Choroid plexus epithelial cell (primary cell): ENCODE data around the gene MZT2B.
"Not testable (repeated sequence)": the region's sequence is repeated elsewhere in the genome, so short reads cannot be mapped to it uniquely, and the experiment has no call there.

Experiments
- DNase-seq: peaks from one replicate; pipeline ENCODE4 v3.0.0-alpha.2; 2010; ENCODE audit warnings: low read depth
- H3K4me3 ChIP-seq: 2 replicates; pipeline ENCODE4 v1.5.1; 2011; ENCODE audit warnings: low read depth, mild to moderate bottlenecking, control low read depth, low read length, moderate library complexity
- TF ChIP-seq, protein P1 (sequence below): conservative IDR thresholded peaks from 2 replicates; pipeline ENCODE4 v1.5.1; 2011; ENCODE audit warnings: low read depth, mild to moderate bottlenecking, control low read depth, inconsistent platforms, low read length, moderate library complexity

Gene MZT2B

DNA sequence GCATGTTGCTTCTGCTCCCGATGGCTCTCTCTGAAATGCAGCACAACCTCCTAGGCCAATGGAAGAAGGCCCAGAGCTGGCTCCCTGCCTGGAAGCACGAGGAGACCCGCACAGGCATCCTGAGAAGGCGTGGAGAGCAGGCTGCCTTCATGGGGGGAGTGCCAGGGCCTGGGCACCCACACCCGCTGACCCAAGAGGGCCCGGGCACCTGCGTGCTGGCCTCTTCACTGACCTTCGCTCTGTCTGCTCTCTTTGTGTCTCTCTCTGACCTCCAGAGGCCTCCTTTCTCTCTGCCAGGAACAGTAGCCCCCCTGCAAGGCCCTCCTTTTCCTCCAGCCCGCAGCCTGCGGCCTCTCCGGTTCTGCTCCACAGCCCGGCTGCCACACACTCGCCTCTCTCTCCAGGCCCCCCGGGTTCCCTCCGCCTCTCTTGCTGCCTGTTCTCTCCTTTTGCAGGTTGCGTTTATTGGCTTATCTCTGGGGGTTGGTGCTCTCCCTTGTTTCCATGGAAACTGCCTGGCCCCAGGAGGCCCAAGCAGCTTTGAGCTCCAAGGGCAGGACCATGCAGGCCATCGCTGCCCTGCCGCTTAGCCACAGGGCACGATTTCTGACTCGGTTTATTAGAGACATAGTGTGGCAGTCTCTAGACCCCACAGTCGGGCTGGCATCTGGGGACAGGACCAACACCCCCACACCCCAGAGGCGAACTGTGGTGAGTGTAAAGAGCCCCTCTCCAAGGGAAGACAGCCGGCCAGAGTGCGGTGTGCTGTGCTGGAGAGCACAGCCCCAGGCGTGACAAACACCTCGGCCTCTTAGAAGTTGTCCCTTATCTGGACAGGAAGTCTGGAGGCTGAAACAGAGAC, 1.7 kb downstream of the MZT2B start:
- H3K4me3 ChIP-seq = peak overlapping the region; percentile 59
- TF ChIP-seq, protein P1, sequence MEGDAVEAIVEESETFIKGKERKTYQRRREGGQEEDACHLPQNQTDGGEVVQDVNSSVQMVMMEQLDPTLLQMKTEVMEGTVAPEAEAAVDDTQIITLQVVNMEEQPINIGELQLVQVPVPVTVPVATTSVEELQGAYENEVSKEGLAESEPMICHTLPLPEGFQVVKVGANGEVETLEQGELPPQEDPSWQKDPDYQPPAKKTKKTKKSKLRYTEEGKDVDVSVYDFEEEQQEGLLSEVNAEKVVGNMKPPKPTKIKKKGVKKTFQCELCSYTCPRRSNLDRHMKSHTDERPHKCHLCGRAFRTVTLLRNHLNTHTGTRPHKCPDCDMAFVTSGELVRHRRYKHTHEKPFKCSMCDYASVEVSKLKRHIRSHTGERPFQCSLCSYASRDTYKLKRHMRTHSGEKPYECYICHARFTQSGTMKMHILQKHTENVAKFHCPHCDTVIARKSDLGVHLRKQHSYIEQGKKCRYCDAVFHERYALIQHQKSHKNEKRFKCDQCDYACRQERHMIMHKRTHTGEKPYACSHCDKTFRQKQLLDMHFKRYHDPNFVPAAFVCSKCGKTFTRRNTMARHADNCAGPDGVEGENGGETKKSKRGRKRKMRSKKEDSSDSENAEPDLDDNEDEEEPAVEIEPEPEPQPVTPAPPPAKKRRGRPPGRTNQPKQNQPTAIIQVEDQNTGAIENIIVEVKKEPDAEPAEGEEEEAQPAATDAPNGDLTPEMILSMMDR = no peak
- DNase-seq = peak; percentile 59

DNA sequence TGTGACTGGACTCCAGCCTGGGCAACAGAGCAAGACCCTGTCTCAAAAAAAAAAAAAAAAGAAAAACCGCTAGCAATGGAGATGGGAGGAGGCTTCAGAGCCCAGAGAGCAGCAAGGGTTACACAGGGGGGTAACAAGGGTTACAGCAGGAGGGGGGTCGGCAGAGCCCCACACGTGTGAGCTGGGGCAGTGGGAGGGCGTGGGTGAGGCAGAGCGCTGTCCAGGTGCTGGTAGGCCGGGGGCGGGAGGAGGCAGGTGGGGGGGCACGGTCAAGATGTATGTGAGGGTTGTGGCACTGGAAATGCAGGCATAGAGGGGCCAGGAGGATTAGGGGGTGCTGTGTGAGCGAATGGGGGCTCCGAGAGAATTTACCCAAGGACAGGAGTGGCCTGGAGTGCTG, 3.4 kb downstream of the MZT2B start:
- H3K4me3 ChIP-seq = no peak overlapping the region
- TF ChIP-seq, protein P1 = no peak
- DNase-seq = no peak

DNA sequence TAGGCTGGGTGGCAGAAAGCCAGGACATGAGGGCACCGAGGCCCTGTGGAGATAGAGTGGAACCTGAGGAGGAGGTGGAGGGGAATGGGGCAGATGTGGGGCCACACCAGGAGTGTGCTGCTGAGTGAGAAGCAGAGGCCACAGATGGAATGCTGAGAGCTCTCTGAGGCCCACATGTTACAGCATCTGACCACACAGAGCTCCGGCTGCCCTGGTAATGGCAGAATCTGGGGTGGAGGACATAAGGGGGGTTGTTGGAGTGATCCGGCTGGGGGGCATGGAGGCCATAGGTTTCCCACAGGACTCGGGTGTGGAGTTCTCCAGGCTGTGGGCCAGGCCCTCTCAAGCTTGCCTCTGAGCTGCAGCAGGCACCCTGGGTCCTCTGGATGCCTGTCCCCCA, 3.8 kb downstream of the MZT2B start:
- H3K4me3 ChIP-seq = no peak overlapping the region
- DNase-seq = peak; percentile 27
- TF ChIP-seq, protein P1 = no peak

DNA sequence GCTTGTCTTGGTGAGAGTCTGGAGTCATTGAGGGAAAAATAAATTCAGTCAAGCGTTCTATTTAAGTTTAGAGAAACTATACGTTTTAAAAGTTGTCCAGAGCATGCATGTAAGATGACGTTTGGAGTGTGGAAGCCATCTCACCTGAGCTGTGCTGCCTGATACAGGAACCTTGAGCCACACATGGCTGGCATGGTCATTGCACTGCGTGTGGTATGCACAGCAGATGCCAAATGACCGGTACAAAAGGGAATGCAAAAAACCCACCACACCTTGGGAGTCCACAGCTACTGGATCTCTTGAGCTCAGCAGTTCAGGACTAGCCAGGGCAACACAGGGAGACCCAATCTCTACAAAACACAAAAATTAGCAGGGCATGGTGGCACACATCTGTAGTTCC, 4.3 kb downstream of the MZT2B start:
- DNase-seq = no peak

DNA sequence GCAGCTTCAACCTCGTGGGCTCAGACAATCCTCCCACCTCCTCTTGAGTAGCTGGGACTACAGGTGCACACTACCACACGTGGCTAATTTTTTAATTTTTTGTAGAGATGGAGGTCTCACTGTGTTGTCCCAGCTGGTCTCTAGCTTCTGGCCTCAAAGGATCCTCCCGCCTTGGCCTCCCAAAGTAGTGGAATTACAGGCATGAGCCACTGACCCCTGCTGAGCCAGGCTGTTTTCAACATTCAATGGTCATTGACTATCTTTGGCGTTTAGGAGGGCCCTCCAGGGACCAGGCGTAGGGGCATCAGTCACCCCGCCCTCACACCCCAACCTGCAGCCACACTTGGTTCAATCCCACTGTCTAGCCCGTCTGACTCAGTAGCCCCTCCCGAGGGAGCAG, 5.2 kb downstream of the MZT2B start:
- DNase-seq = no peak
- TF ChIP-seq, protein P1 = no peak
- no peak overlapping the region for H3K4me3 ChIP-seq

More for the DNA sequence above, 4.3 kb downstream of the MZT2B start:
- no peak overlapping the region for H3K4me3 ChIP-seq
- TF ChIP-seq, protein P1 = no peak

DNA sequence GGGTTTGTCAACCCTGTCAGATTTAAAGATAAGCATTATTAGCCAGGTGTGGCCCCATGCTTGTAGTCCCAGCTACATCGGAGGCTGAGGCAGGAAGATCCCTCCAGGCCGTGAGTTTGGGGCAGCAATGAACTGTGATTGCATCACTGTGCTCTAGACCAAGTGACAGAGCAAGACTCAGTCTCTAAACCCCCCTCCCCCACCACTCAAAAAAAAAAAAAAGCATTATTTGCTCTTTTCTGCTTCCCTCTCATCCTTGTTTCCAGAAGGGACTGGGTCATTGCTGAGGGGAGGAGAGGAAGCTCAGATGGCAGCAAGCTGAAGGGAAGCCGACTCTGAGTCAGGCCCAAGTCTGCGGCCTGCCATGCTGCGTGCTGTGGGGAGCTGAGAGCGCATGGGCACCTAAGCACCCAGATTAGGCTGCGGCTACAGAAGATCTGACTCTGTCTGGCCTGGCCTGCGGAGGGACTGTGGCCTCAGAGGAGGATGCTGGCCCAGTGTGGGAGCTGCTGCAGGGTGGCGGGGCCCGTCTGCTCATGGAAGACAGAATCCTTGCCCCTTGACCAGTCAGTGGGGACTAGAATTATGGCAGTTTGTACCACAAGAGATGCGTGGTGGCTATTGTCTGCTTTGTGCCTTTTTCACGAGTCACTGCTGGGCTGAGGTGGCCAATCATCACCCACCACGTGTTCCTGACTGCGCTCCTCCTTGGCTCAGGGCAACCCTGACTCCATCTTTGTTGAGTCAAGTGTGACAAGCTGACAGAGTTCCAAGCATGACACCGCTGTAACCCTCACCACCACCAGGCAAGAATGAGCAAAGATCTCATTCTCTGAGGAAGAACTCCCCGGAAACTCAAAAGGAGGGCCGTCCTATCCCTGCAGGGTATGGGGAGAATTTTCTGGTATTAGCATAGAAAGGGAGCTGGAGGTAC, 6.1 kb downstream of the MZT2B start:
- not testable (repeated sequence) for DNase-seq, H3K4me3 ChIP-seq

DNA sequence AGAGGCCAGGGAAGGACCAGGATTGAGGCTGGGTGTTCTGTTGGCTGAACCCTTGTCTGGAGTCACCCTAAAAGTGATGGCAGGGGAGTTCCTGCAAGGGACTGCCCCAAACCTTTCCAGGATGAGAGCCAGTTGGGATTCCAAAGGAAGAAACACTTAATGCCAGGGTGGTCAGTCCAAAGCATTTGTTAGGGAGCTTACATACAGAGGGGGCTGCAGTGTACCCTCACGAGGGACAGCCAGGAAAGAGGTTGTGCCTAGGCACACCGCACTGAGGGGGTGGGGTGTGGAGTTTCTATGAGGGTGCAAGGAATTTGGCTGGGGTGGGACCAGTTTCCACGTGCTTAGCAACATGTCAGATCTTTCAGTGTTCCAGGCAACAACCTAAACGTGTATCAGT, 6.9 kb downstream of the MZT2B start:
- not testable (repeated sequence) for DNase-seq, H3K4me3 ChIP-seq
